NB4 (cell line): ENCODE measurements around the gene KCNQ2.

ENCODE experiments used
- DNase-seq: peaks from one replicate; pipeline ENCODE4 v3.0.0; 2010; ENCODE audit warnings: low read depth
- H3K4me3 ChIP-seq: one replicate; pipeline ENCODE4 v1.5.1; 2011; ENCODE audit warnings: mild to moderate bottlenecking, low read depth, low read length, moderate library complexity
- CTCF ChIP-seq: IDR thresholded peaks from one replicate; pipeline ENCODE4 v1.5.1; 2012; ENCODE audit warnings: low read depth, low read length
- MAX ChIP-seq: IDR thresholded peaks from 2 replicates; pipeline ENCODE4 v1.6.1; 2011; ENCODE audit warnings: low read depth, low read length
- MYC ChIP-seq: IDR thresholded peaks from 2 replicates; pipeline ENCODE4 v1.6.1; 2011; ENCODE audit warnings: low read depth, low read length
- POLR2A ChIP-seq: IDR thresholded peaks from 2 replicates; pipeline ENCODE4 v1.6.1; 2011; ENCODE audit warnings: mild to moderate bottlenecking; ENCODE audit not compliant: insufficient read length; ENCODE audit errors: extremely low read depth

The KCNQ2 gene

GRCh38 chr20:63498960-63499337, 26.5 kb upstream of the KCNQ2 start, which contains the start of gene EEF1A2:
Gene EEF1A2 (minus strand): TSS chr20:63499083. CDS start chr20:63497763, 1,320 bp downstream.
- H3K4me3 ChIP-seq: no peak within 1 kb of the TSS
- no peak for DNase-seq
- TF ChIP-seq MAX (no peak), CTCF (no peak), POLR2A (no peak), MYC (no peak)

DNA sequence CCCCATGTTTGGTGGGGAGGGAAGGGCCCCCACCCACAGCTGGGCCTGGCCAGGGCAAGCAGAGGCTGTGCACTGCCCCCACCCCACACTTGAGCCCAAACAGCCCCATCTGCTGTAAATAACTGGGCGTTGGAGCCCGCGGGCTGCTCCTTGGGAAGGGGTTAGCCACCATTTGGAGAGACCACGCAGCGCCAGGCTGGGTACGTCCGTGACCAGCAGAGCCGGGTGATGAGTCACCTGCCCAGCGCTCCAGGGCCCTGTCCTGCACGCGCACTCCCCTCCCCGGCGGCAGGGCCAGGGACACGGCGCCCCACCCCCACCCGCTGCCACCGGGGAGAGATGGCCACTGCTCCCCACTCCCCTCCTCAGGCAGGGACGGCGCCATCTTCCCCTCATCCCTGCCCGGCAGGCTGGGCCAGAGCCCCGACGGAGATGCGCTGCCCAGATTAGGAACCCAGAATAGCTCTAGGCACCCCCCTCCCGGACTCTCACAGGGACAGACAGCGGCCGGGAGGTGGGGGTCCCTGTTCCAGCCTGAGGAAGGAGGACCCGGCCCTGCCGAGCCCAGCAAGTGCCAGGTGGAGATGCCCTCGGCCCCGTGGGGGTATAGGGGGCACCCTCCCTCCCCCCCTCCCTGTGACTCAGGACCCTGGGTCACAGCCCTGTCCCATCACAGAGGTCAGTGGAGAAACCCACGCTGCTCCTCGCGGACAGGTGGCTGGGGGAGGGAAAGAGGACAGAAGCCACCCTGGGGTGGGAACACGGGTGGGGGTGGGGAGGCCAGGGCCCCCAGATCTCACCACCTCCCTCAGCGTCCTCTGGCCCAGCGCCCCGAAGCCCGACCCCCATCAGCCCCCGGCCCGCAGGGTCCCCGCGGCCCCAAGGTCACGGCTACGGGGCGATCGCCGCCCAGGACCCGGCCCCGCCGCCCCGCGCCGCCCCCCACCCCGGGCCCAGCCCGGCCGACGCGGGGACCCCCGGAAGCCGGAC, 25.8 kb upstream of the KCNQ2 start:
- no peak overlapping the region for H3K4me3 ChIP-seq
- no peak for TF ChIP-seq CTCF
- TF ChIP-seq MAX: no peak
- no peak for TF ChIP-seq POLR2A
- DNase-seq: peak; percentile 39

DNA sequence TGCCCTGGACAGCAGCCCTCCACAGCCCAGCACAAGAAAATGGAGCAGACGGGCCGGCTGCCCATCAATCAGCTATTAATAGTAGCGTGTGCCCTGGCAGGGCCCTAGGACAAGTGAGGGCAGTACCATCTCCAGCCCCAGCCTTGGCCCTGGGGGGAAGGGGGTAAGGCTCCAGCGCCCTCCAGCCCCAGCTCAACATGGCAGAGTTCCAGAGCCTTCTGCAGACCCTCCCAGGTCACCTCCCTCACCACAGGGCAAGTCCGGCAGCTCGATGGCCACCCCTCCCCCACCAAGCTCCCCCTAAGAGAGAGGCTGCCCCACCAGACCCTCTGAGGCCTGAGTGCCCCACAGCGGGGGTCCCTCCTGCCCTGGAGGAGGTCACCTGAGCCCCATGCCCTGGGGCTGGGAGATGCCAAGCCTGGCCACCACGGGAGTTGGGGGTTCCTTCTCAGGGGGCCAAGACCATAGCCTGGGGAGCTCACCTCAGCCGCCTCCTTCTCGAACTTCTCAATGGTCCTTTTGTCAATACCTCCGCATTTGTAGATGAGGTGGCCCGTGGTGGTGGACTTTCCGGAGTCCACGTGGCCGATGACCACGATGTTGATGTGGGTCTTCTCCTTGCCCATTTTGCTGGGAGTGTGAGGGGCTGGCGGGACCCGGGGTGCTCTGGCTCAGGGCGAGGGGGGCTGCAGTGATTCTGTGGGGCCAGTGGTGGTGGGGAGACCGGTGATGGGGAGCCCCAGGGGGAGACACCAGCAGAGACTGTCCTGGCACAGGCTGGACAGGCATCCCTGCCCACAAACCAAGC, 24.9 kb upstream of the KCNQ2 start:
- no peak for DNase-seq
- no peak overlapping the region for H3K4me3 ChIP-seq
- TF ChIP-seq POLR2A (no peak), MAX (no peak), CTCF (no peak), MYC (no peak)

GRCh38 chr20:63496596-63497120, 24.2 kb upstream of the KCNQ2 start:
- TF ChIP-seq POLR2A (no peak), MAX (no peak)
- no peak for DNase-seq
- H3K4me3 ChIP-seq: no peak overlapping the region

GRCh38 chr20:63495741-63496595, 23.5 kb upstream of the KCNQ2 start:
- peak; percentile 63 for DNase-seq
- TF ChIP-seq MYC (no peak), POLR2A (no peak), MAX (peak; percentile 28; the same call in 1 of the 2 replicates), CTCF (peak; percentile 90)
- H3K4me3 ChIP-seq: no peak overlapping the region
